Spleen (tissue), 7 donors: ENCODE data around the gene NFYA.

Source experiments
- POLR2A ChIP-seq, 3 donors: fragments of 450-650 bp; IDR thresholded peaks; one replicate each; pipeline ENCODE4 v1.5.1; 2017; ENCODE audit warnings: antibody characterized with exemption in 3 of 3, mild to moderate bottlenecking in 1 of 3
- TF ChIP-seq, protein P1 (sequence below), 11 experiments: fragments of 200-600 bp in 7 of 11; fragments of 450-650 bp in 4 of 11; sonication (generic) in 4 of 11; IDR thresholded peaks in 8 of 11; conservative IDR thresholded peaks in 3 of 11; 1 replicate in 7 of 11; 2 replicates in 4 of 11; pipeline versions ENCODE4 v1.4.0 to v1.8.0; 2016 to 2021; ENCODE audit warnings: antibody characterized with exemption in 11 of 11, inconsistent platforms in 4 of 11, mild to moderate bottlenecking in 1 of 11
- donor health status: DM: no; HTN: no; CAD: no; lungs with moderate emphysema.
- donor health status: DM: no; HTN: no; CAD: no.
- donor health status: DM: no; HTN: no; CAD: no.

DNA sequence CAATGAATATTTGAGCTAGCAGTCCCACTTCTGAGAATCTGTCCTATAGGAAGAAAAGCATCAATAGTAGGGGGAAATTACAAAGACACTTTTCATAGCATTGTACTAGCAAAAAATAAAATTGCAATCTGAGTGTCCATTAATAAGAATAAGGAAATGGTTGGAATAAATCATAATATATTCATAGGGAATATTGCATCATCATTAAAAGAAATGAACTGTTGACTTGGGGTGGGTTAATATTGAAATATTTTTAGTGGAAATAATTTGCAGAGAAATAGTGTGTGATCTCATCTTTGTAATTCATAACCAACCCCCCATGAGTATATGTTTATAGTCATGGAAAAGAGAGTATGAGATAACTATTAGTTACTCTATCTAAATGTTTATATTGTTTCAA is 12.4 kb downstream of the NFYA start:
- TF ChIP-seq, protein P1, sequence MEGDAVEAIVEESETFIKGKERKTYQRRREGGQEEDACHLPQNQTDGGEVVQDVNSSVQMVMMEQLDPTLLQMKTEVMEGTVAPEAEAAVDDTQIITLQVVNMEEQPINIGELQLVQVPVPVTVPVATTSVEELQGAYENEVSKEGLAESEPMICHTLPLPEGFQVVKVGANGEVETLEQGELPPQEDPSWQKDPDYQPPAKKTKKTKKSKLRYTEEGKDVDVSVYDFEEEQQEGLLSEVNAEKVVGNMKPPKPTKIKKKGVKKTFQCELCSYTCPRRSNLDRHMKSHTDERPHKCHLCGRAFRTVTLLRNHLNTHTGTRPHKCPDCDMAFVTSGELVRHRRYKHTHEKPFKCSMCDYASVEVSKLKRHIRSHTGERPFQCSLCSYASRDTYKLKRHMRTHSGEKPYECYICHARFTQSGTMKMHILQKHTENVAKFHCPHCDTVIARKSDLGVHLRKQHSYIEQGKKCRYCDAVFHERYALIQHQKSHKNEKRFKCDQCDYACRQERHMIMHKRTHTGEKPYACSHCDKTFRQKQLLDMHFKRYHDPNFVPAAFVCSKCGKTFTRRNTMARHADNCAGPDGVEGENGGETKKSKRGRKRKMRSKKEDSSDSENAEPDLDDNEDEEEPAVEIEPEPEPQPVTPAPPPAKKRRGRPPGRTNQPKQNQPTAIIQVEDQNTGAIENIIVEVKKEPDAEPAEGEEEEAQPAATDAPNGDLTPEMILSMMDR (IDR thresholded peaks at IDR 0.05 in 8 of 11, conservative IDR thresholded peaks at IDR 0.05 in 3 of 11): no peak
- no peak for TF ChIP-seq POLR2A (IDR thresholded peaks at IDR 0.05)
